IPS-NIHi11 (cell line): Measurements from ENCODE around the gene EPHB1.
"Not testable (repeated sequence)": the region's sequence is repeated elsewhere in the genome, so short reads cannot be mapped to it uniquely, and the experiment has no call there.

Experiments used
- DNase-seq: peaks from one replicate; pipeline ENCODE4 v3.0.0; 2012; ENCODE audit warnings: mixed read lengths, low spot score

The EPHB1 gene

GRCh38 chr3:135084976-135085375, 289.9 kb downstream of the EPHB1 start:
- DNase-seq, result no peak

GRCh38 chr3:135085652-135086436, 290.8 kb downstream of the EPHB1 start:
- DNase-seq, result no peak

- no peak for DNase-seq
These were observed 292.7 kb downstream of the EPHB1 start for GRCh38 chr3:135087782-135088181.

- no peak for DNase-seq
These were observed 294.4 kb downstream of the EPHB1 start for GRCh38 chr3:135089451-135089850.

- no peak for DNase-seq
These were observed 295.1 kb downstream of the EPHB1 start for GRCh38 chr3:135090020-135090717.

GRCh38 chr3:135091946-135092345, 296.9 kb downstream of the EPHB1 start:
- DNase-seq, result no peak

- DNase-seq, result no peak
These were observed 298.1 kb downstream of the EPHB1 start for GRCh38 chr3:135093121-135093520.

- no peak for DNase-seq
These were observed 302.4 kb downstream of the EPHB1 start for GRCh38 chr3:135097276-135097946.

- DNase-seq, result no peak
These were observed 304.8 kb downstream of the EPHB1 start for GRCh38 chr3:135099734-135100355.

- no peak for DNase-seq
These were observed 305.3 kb downstream of the EPHB1 start for GRCh38 chr3:135100366-135100765.

- no peak for DNase-seq
These were observed 308.9 kb downstream of the EPHB1 start for GRCh38 chr3:135103917-135104316.

- peak; percentile 78 for DNase-seq
These were observed 311.4 kb downstream of the EPHB1 start for GRCh38 chr3:135106445-135106844.

- no peak for DNase-seq
These were observed 312.0 kb downstream of the EPHB1 start for GRCh38 chr3:135107043-135107442.

- DNase-seq, result no peak
These were observed 314.6 kb downstream of the EPHB1 start for GRCh38 chr3:135109681-135110080.

GRCh38 chr3:135114551-135114950, 319.5 kb downstream of the EPHB1 start:
- DNase-seq, result not testable (repeated sequence)

- no peak for DNase-seq
These were observed 322.9 kb downstream of the EPHB1 start for GRCh38 chr3:135117977-135118376.

GRCh38 chr3:135118792-135119191, 323.7 kb downstream of the EPHB1 start:
- no peak for DNase-seq

- peak; percentile 71 for DNase-seq
These were observed 330.2 kb downstream of the EPHB1 start for GRCh38 chr3:135125171-135125801.

GRCh38 chr3:135127946-135128470, 332.9 kb downstream of the EPHB1 start:
- no peak for DNase-seq

- DNase-seq, result no peak
These were observed 333.8 kb downstream of the EPHB1 start for GRCh38 chr3:135128818-135129217.

GRCh38 chr3:135131290-135131689, 336.2 kb downstream of the EPHB1 start:
- DNase-seq, result no peak
